NB4 (cell line): ENCODE results near the gene BTBD8.

ENCODE experiments used
- DNase-seq: peaks from one replicate; pipeline ENCODE4 v3.0.0; 2010; ENCODE audit warnings: low read depth
- H3K4me3 ChIP-seq: one replicate; pipeline ENCODE4 v1.5.1; 2011; ENCODE audit warnings: mild to moderate bottlenecking, low read depth, low read length, moderate library complexity
- MYC ChIP-seq: IDR thresholded peaks from 2 replicates; pipeline ENCODE4 v1.6.1; 2011; ENCODE audit warnings: low read depth, low read length
- POLR2A ChIP-seq: IDR thresholded peaks from 2 replicates; pipeline ENCODE4 v1.6.1; 2011; ENCODE audit warnings: mild to moderate bottlenecking; ENCODE audit not compliant: insufficient read length; ENCODE audit errors: extremely low read depth
- TF ChIP-seq, protein P1 (sequence below): IDR thresholded peaks from 2 replicates; pipeline ENCODE4 v1.6.1; 2011; ENCODE audit warnings: low read depth, low read length
- TF ChIP-seq, protein P2 (sequence below): IDR thresholded peaks from one replicate; pipeline ENCODE4 v1.5.1; 2012; ENCODE audit warnings: low read depth, low read length

The BTBD8 gene

DNA sequence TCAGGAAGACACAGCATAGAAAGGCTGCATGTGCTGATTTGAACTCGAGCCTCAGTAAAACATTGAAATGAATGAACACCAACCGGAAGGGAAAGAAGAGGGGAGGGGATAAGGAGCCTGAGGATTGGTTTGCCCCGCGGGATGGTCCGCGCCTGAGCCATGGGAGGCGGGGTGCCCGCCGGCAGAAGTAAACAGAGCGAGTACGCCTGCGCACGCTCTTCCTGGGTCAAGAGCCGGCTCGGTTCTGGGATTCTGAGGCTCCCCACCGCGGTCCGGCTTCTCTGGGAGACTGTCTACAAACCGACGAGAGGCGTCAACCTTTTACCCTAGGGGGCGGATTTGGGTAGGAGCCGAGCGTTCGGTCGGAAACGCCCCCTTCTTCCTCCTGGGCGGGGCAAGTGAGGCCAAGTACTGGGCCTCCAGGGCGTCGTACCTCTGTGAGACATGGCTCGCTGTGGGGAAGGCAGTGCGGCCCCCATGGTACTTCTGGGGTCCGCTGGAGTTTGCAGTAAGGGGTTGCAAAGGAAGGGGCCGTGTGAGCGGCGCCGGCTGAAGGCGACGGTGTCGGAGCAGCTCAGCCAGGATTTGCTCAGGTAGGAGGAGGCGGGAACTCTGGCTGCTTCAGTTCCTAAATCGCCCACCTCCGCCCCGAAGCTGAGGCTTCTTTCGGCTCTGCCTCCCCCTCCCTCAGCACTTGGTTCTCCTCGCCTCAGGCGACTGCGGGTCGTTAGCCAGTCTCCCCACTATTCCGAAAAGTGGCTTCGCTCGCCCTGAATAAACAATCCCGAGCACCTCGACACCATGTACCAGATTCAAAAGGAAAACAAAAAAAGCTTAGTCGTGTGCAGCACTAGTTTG is at the start of gene BTBD8:
BTBD8 (plus strand) TSS at position 218 of the 858 bp plus-strand sequence; CDS start at position 445, 227 bp downstream.
- H3K4me3 ChIP-seq, result peak within 1 kb of the TSS; percentile 76
- DNase-seq, result peak; percentile 84
- TF ChIP-seq, protein P1, sequence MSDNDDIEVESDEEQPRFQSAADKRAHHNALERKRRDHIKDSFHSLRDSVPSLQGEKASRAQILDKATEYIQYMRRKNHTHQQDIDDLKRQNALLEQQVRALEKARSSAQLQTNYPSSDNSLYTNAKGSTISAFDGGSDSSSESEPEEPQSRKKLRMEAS, result 0 out of 2 replicates have a peak, but pooled peaks have one; percentile 10
- peak; percentile 44 for TF ChIP-seq POLR2A
- TF ChIP-seq, protein P2, sequence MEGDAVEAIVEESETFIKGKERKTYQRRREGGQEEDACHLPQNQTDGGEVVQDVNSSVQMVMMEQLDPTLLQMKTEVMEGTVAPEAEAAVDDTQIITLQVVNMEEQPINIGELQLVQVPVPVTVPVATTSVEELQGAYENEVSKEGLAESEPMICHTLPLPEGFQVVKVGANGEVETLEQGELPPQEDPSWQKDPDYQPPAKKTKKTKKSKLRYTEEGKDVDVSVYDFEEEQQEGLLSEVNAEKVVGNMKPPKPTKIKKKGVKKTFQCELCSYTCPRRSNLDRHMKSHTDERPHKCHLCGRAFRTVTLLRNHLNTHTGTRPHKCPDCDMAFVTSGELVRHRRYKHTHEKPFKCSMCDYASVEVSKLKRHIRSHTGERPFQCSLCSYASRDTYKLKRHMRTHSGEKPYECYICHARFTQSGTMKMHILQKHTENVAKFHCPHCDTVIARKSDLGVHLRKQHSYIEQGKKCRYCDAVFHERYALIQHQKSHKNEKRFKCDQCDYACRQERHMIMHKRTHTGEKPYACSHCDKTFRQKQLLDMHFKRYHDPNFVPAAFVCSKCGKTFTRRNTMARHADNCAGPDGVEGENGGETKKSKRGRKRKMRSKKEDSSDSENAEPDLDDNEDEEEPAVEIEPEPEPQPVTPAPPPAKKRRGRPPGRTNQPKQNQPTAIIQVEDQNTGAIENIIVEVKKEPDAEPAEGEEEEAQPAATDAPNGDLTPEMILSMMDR, result no peak

DNA sequence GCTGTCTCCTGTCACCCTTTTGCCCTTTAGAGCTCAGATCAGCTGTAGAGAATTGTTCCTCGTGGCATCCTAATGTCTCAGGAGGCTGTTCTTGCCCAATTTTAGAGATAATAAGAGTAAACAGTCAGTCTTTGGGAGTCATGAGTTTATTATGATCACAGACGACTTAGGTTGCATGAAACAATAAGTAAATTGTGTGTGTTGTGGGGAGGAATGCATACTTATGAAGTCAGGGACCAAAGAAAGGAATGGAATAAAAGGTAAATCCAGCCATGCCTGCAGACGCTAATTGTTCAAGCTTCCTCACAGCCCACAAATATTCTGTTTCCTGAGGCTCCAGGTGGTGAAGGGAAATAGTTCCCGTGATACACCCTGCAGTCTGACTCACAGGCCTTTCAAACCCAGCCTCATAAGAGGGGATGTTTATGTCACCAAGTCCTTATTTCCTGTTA is 49.5 kb upstream of the BTBD8 start:
- peak; percentile 65 for DNase-seq
- TF ChIP-seq, protein P1, result no peak
- TF ChIP-seq MYC (no peak), POLR2A (no peak)
- TF ChIP-seq, protein P2, result no peak
- H3K4me3 ChIP-seq, result peak overlapping the region; percentile 51

DNA sequence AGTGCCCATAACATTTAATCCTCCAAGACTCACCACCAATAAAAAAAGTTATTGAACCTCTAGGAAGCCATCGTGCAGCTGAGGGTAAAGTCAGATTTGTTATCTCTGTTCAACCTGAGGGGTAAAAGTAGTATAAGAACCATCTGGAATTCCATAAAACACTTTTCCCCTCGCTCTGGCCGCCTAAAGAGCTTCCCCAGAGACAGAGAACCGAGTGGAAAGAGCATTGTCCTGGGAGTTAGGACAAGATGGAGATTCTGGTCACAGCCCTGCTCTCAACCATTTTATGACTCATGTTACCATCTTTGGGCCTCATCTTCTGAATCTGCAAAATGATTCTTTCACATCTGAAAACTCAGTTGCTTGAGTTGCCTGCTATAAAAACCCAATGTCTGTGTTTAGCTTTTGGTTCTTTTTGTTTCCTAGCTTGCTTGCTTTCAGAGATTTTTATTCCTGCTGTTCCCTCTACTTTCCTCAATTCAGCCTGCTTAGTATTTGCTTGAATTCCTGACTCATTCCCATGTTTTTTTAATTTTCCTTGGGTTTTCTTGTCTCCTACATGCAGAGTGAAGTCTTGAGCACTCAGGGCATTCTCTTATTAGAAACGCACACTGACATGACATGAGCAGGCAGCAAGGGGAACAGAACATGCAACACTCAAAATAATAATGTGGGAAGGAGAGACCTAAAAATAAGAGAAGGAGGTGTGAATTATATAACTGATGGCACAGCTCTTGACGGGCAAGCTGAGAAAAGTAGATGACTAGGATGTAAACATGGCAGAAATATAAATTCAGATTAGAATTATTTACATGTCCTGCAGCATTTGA is 48.6 kb upstream of the BTBD8 start:
- peak; percentile 8 for DNase-seq
- TF ChIP-seq, protein P2, result no peak
- no peak for TF ChIP-seq POLR2A
- no peak for TF ChIP-seq MYC
- TF ChIP-seq, protein P1, result no peak
- H3K4me3 ChIP-seq, result no peak overlapping the region

DNA sequence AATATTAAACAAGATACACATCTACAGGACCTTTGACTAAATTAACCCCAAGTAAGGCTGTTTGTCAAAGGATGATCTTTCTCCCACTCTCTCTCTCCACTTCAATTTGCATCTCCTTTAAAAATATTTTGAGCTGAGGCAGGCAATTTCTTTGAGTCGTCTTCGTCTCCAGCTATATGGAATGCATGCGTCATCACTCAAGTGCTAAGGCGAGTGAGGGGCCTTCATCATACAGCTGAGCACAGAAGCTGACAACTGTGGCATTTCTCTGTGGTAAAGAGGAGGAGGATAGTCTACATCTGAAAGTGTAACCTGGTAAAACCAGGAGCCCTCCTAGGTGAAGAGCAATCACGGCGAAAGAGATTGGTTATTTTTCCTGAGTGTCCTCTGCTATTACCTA is 42.7 kb upstream of the BTBD8 start:
- no peak for DNase-seq
- H3K4me3 ChIP-seq, result no peak overlapping the region
- TF ChIP-seq, protein P1, result no peak
- TF ChIP-seq POLR2A, result no peak
- no peak for TF ChIP-seq MYC
- TF ChIP-seq, protein P2, result no peak

DNA sequence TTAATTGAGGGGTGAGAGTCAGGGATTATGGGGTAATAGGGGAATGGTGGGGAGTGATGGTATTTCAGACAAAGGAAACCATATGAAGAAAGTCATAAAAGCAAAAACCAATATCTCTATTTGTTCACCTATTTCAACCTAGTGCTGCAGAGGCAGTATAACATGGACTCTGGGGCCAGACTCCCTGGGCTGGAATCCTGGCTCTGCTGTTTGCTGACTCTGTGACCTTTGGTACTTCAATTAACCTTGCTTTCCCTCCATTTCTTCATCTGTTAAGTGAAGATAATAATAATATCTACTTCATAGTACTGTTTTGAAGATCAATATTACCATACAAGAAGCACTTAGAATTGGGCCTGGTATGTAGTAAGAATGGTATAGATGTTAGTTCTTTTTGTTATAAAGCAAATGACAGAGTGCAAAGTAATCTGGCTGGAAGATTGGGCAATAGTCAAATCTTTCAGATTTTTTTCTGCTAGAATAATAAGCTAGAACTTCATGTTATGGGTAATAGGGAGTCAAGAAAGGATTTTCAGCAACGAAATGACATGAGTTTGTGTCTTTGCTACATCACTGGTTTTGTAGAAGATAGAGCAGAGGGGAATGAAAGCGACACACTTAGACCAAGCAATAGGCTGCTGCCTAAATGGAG is 41.3 kb upstream of the BTBD8 start:
- TF ChIP-seq MYC, result no peak
- TF ChIP-seq POLR2A, result no peak
- TF ChIP-seq, protein P2, result no peak
- TF ChIP-seq, protein P1, result no peak

More for the DNA sequence above, 41.3 kb upstream of the BTBD8 start:
- no peak for DNase-seq
- no peak overlapping the region for H3K4me3 ChIP-seq
